ENCODE results near the gene RHOU.
"Not testable (repeated sequence)": the region's sequence is repeated elsewhere in the genome, so short reads cannot be mapped to it uniquely, and the experiment has no call there.

RHOU gene

DNA sequence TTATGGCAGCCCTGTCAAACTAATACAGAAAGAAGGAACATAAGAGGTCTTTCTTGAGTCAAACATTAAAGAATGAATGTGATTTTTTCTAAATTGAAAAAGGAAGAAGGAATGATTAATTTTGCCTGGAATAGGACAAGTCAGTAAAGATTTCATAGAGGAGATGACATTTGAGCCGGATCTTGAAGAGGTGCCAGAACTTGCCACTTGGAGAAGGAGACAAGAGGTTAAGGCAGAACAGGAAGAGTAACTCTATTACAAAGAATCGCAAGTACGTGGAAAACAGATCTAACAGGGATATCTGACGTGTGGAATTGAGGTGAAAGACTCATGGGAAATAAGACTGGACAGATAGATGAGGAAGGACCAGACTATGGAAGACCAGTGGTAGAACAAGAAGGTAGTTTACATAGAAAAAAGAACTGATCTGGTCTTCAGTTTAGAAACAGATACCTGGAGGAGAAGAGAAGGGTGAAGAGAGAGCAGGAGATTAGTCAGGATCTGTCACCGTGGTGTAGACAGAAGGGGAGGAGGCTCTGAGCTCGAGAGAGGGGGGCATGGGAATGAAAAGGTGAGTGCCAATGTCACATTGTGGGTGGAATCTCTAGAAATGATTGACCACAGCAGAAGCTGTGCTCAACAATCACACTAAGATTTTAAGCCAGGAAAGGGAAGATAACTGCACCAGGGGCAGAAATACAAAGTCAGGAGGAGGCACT is 32.5 kb downstream of the RHOU start:
- no peak overlapping the region for H3K4me3 ChIP-seq
- no peak overlapping the region for H3K9ac ChIP-seq
- H3K4me1 ChIP-seq: peaks cover 14% of the 10 kb centered on the region
- no peak for TF ChIP-seq Cebpa-rat (IDR thresholded peaks at IDR 0.05)
- no peaks in the 10 kb centered on the region for H4K20me1 ChIP-seq
- no peak overlapping the region for H3K27ac ChIP-seq
- H3K4me2 ChIP-seq: no peak overlapping the region
- H3K27me3 ChIP-seq: no peaks in the 10 kb centered on the region
- H3K36me3 ChIP-seq: no peaks in the 10 kb centered on the region
- no peaks in the 10 kb centered on the region for H3K9me3 ChIP-seq

DNA sequence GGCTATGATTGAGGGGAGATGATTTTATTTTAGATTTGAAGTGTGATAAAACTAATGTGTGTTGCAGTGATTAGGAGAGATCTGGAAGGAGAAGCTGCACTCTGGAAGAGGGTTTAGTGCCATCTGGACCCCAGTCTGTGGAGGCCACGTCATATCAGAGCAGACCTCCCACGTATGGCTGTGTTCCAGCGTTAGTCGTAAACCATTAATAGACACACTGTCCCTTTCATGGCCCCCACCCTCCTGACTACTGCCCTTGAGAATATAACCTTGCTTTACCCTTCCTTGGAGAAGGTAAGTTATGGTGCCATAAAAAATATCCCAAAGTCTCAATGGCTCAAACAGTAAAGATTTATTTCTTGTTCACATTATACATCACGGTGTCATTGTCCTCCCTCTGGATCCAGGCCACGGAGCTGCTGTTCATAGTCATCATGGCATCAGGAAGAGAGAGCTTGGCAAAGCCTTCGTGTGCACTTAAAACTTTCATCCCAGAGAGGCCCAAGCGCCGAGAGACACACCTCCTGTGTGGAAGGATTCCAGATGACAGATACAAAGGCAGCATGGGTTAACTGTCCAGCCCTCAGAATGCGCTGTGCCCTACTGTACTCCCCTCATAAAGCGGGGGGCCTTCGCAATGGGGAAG is 33.2 kb downstream of the RHOU start:
- Histone ChIP-seq H3K27ac (no peak overlapping the region), H3K4me1 (peaks cover 17% of the 10 kb centered on the region), H3K4me3 (no peak overlapping the region), H4K20me1 (no peaks in the 10 kb centered on the region), H3K36me3 (no peaks in the 10 kb centered on the region), H3K27me3 (no peaks in the 10 kb centered on the region), H3K9me3 (no peaks in the 10 kb centered on the region), H3K4me2 (no peak overlapping the region), H3K9ac (no peak overlapping the region)
- TF ChIP-seq Cebpa-rat (IDR thresholded peaks at IDR 0.05): no peak

DNA sequence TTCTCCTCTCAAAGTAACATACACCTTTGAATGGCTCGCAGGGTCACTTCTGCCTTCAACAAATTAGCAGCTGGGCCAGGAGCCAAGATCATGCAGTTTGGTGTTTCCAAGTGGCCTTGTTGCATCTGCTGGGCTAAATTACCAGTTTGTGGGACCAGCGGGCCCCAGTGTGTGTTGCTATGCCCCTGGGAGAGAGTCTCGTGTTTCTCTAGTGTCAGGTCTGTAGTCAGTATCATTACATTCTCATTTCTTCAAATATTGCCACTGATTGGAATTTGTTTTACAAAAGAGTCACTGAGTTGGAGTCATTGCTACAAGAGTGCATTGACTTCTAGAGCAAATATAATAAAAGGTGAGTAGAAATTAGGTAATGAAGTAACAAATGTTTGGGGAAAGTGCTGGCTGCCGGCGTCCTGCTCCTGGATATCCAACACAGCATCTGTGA is 35.5 kb downstream of the RHOU start:
- Histone ChIP-seq H3K27ac (no peak overlapping the region), H3K36me3 (no peaks in the 10 kb centered on the region), H3K9ac (no peak overlapping the region), H3K27me3 (no peaks in the 10 kb centered on the region), H3K9me3 (peaks cover 3% of the 10 kb centered on the region; the same call in 1 of the 2 replicates), H3K4me2 (no peak overlapping the region), H3K4me3 (no peak overlapping the region), H4K20me1 (no peaks in the 10 kb centered on the region), H3K4me1 (peaks cover 13% of the 10 kb centered on the region)
- TF ChIP-seq Cebpa-rat (IDR thresholded peaks at IDR 0.05): no peak

DNA sequence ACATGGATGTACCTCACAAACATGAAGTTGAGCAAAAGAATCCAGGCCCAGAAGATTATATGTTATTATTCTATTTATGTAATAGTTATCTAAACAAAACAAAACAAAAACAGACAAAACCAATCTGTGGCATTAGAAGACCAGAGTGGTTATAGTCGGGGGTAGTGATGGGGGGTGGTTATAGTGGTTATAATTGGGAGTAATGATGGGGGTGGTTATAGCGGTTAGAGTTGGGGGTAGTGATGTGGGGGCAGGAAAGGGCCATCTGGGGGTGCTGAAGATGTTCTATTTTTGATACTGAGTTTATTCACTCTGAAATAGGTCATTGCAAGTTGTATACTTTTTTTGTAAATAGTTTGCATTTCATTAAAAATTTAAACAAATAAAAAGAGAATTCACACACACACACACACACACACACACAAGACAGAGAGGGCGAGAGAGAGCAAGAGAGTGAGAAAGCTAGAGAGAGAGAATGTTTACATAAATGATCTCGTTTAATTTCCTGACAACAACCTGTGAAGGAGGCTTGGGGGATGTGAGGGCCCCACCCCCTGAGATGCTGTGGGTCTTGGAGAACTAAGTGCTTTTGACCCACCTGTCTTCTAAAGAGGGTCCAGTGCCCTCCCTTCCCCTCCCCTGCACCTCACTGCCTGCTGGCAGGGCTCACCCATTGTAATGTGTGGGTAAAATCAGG is 37.4 kb downstream of the RHOU start:
- H3K4me1 ChIP-seq: peaks cover 13% of the 10 kb centered on the region
- peak overlapping the region; percentile 40 for H3K4me2 ChIP-seq
- no peaks in the 10 kb centered on the region for H3K27me3 ChIP-seq
- no peak overlapping the region for H3K9ac ChIP-seq
- no peak overlapping the region for H3K27ac ChIP-seq
- H4K20me1 ChIP-seq: no peaks in the 10 kb centered on the region
- H3K4me3 ChIP-seq: no peak overlapping the region
- peaks cover 3% of the 10 kb centered on the region; the same call in 1 of the 2 replicates for H3K9me3 ChIP-seq
- TF ChIP-seq Cebpa-rat (IDR thresholded peaks at IDR 0.05): no peak
- H3K36me3 ChIP-seq: no peaks in the 10 kb centered on the region

DNA sequence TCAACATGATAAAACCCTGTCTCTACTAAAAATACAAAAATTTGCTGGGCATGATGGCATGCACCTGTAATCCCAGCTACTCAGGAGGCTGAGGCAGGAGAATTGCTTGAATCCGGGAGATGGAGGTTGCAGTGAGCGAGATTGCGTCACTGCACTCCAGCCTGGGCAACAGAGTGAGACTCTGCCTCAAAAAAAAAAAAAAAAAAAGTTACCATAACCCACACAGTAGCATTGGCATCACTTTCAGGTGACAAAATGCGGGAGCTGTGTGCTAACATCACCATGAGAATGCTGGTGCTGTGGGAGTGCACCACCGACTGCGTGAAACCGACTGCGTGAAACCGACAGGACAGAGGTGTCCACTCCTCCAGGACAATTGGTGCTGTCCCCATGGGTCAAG is 40.7 kb downstream of the RHOU start:
- H3K36me3 ChIP-seq, H3K27me3 ChIP-seq, H3K9ac ChIP-seq, H4K20me1 ChIP-seq, H3K9me3 ChIP-seq, H3K4me3 ChIP-seq, H3K4me2 ChIP-seq, H3K27ac ChIP-seq: not testable (repeated sequence)
- peaks cover 35% of the 10 kb centered on the region for H3K4me1 ChIP-seq

DNA sequence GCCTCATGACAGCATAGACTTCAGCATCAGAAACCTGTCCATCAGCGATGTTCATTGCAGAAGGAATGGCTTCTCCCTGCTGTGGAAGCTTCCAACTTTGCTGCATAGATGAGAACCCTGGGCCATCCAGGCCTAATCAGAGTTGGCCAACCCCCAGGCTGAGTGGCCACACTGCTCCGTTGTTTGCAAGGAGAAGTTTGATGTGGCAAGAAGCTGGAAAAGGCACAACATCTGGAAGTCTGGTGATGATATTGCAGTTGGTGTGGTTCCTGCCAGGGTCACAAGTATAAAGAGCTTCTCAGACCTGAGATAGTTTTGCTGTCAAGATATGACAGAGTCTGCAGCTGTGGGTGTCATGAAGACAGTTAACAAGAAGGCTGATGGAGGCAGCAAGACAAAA is 41.2 kb downstream of the RHOU start:
- peaks cover 40% of the 10 kb centered on the region for H3K4me1 ChIP-seq
- no peaks in the 10 kb centered on the region for H4K20me1 ChIP-seq
- no peak for TF ChIP-seq Cebpa-rat (IDR thresholded peaks at IDR 0.05)
- H3K9ac ChIP-seq: no peak overlapping the region
- H3K4me2 ChIP-seq: no peak overlapping the region
- peaks cover 3% of the 10 kb centered on the region; the same call in 1 of the 2 replicates for H3K9me3 ChIP-seq
- H3K4me3 ChIP-seq: no peak overlapping the region
- H3K27ac ChIP-seq: no peak overlapping the region
- no peaks in the 10 kb centered on the region for H3K36me3 ChIP-seq
- H3K27me3 ChIP-seq: no peaks in the 10 kb centered on the region

DNA sequence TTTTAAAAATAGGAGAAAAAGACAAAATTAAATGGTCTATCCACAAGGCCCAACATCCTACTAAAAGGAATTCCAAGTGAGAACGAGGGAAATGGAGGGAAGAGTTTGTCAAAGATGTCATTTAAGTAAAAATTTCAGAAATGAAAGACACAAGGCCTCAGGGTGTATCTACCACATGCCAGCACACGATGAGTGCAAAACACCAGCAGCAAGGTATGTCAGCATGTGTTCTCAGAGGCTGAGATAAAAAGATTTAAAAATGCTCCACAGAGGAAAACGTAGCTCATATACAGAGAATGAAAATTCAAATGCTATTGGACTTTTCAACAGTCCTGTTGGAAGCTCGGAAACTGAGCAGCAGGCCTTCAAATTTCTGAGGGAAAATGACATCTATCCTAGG is 42.0 kb downstream of the RHOU start:
- H3K4me1 ChIP-seq: peaks cover 45% of the 10 kb centered on the region
- H3K4me3 ChIP-seq: no peak overlapping the region
- no peak overlapping the region for H3K9ac ChIP-seq
- H3K27ac ChIP-seq: no peak overlapping the region
- no peaks in the 10 kb centered on the region for H3K27me3 ChIP-seq
- H3K9me3 ChIP-seq: peaks cover 3% of the 10 kb centered on the region; the same call in 1 of the 2 replicates
- TF ChIP-seq Cebpa-rat (IDR thresholded peaks at IDR 0.05): no peak
- H4K20me1 ChIP-seq: no peaks in the 10 kb centered on the region
- no peaks in the 10 kb centered on the region for H3K36me3 ChIP-seq
- no peak overlapping the region for H3K4me2 ChIP-seq

DNA sequence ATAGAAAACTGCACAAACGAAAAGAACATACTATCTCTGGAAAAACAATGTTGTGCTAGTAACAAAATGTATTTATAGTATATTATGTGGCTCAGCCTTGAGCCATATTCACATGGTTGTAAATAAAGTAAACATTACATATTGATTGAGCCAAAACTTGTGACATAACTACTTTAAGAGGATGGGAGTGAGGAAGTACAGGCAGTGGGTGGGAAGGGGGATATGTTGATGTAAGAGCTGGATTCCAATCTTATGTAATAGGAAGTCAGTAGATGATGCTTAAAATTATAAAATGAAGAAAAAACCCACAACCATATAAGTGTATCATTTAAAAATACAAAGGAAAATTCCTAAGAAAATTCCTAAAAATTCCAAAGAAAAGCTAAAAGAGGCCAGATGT is 42.7 kb downstream of the RHOU start:
- H3K27ac ChIP-seq: no peak overlapping the region
- H3K4me2 ChIP-seq: peak overlapping the region; percentile 4; the same call in 1 of the 2 replicates
- no peak overlapping the region for H3K4me3 ChIP-seq
- H3K9me3 ChIP-seq: peaks cover 3% of the 10 kb centered on the region; the same call in 1 of the 2 replicates
- no peak overlapping the region for H3K9ac ChIP-seq
- no peaks in the 10 kb centered on the region for H3K27me3 ChIP-seq
- H4K20me1 ChIP-seq: no peaks in the 10 kb centered on the region
- no peaks in the 10 kb centered on the region for H3K36me3 ChIP-seq
- peaks cover 40% of the 10 kb centered on the region for H3K4me1 ChIP-seq
- no peak for TF ChIP-seq Cebpa-rat (IDR thresholded peaks at IDR 0.05)

DNA sequence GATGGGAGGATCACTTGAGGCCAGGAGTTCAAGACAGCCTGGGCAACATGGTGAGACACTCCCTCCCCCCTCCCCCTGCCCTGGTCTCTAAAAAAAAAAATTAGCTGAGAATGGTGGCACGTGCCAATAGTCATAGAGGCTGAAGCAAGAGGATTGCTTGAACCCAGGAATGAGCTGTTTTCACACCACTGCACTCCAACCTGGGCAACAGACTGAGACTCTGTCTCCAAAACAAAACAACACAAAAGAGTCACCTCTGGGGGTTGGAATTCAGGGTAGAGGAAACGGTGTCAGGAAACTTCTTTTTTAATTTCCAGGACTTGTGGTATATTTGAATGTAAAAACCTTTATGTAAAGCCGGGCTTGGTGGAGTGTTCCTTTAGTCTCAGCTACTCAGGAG is 43.2 kb downstream of the RHOU start:
- H3K36me3 ChIP-seq: no peaks in the 10 kb centered on the region
- no peak overlapping the region for H3K9ac ChIP-seq
- peaks cover 3% of the 10 kb centered on the region; the same call in 1 of the 2 replicates for H3K9me3 ChIP-seq
- no peak overlapping the region for H3K4me3 ChIP-seq
- no peak overlapping the region for H3K27ac ChIP-seq
- no peak for TF ChIP-seq Cebpa-rat (IDR thresholded peaks at IDR 0.05)
- peaks cover 39% of the 10 kb centered on the region for H3K4me1 ChIP-seq
- no peaks in the 10 kb centered on the region for H4K20me1 ChIP-seq
- no peaks in the 10 kb centered on the region for H3K27me3 ChIP-seq
- H3K4me2 ChIP-seq: peak overlapping the region; percentile 4; the same call in 1 of the 2 replicates

DNA sequence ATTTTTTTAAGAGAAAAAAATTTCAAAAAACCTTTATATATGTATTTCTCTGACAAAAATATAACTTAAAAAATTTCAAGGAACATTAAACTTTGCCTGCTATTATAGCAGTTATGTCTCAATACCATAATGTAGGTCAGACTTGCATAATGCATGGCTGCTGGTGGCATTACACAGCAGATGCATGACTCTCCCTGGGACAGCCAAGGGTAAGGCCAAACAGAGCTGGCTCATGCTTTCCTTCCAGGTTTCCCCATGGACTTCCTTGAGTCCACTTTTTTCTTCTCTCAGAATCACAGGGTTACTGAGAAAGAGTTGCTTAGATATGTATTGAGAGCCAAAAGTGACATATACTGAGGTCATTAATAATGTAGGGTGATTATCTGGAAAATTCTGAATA is 43.7 kb downstream of the RHOU start:
- Histone ChIP-seq H3K4me2 (peak overlapping the region; percentile 4; the same call in 1 of the 2 replicates), H3K36me3 (no peaks in the 10 kb centered on the region), H3K4me3 (no peak overlapping the region), H3K27me3 (no peaks in the 10 kb centered on the region), H3K9ac (no peak overlapping the region), H3K27ac (no peak overlapping the region), H3K9me3 (no peaks in the 10 kb centered on the region), H3K4me1 (peaks cover 41% of the 10 kb centered on the region), H4K20me1 (no peaks in the 10 kb centered on the region)
- no peak for TF ChIP-seq Cebpa-rat (IDR thresholded peaks at IDR 0.05)

All from BLaER1 (cell line).